ENCODE measurements around the gene MRPL50. TPM values are rescaled to one million over a fixed set of nuclear protein-coding genes. Genes with fewer than 3 reads are reported as not detected.

The MRPL50 gene
- polyA plus RNA-seq, 1 of the 3 experiments (the other 2 are of a cell fraction), result 6.3 TPM

DNA sequence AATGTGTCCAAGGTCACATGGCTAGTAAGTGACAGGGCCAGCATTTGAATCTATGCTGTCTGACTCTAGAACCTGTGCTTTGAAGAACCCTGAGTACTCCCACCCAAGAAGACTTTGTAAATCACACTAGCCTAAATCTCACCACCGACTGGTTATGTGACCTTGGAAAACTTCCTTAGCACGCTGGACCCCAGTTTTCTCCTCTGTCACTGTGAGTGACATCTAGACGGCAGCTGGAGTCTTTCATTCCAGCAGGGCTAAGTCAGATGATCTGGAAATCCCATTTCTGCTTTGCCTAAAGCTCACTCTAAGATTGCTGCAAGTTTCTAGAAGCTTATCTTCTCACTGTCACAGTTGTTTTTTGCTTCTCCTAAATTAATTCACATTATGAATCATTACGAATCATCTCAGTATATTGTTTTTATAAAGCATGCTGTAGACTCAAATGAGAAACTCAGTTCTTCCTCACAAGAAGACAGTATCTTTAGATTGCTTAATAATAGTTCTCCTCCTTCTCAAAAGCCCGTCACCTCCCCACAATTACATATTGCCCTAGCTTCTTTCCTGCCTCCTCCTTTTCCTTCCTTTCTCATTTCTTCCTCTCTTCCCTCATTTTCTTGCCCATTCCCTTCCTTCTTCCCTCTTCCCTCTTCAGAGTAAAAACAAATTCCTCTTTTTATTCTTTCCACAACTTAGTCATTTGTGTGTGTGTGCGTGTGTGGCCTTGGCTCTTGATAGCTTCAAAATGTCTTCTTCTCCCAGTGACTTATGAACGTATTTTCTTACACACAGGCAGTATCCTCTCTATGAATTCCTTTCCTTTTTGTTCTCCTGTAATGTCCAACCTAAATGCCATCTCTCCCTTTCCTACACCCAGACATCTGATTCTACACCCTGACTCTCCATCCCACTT lies 20.4 kb upstream of the MRPL50 start:
- no peak overlapping the region for H3K4me2 ChIP-seq
- no peaks in the 10 kb centered on the region for H3K9me2 ChIP-seq
- CTCF ChIA-PET, result interaction anchor here (0.7 to 1.2 kb wide), 3 partner anchors 9 to 70 kb away, joined by 3 read pairs; no protein-coding TSS in a partner anchor
- 0 out of 2 replicates have a peak overlapping the region, but pooled peaks have one; percentile 27 for H2AFZ ChIP-seq (ENCODE audit: low read depth)
- no peaks in the 10 kb centered on the region for H3K9me3 ChIP-seq
- POLR2A ChIA-PET, result no interaction called here
- no peak overlapping the region for H3K4me3 ChIP-seq (ENCODE audit: low read depth in 2 of 2, low read length in 1 of 2)
- no peaks in the 10 kb centered on the region for H3K79me2 ChIP-seq (ENCODE audit: insufficient read depth)
- H3K27me3 ChIP-seq (ENCODE audit: insufficient read depth), result no peaks in the 10 kb centered on the region
- H3K9ac ChIP-seq, result no peak overlapping the region
- H3K4me1 ChIP-seq (ENCODE audit: control insufficient read depth in 1 of 2, insufficient read depth in 2 of 2, low read depth in 1 of 2, low read length in 1 of 2), result no peaks in the 10 kb centered on the region
- TF ChIP-seq RCOR1 (IDR thresholded peaks at IDR 0.05; ENCODE audit: low read length), result no peak
- TF ChIP-seq FOSL2 (IDR thresholded peaks at IDR 0.05; ENCODE audit: borderline replicate concordance, low read depth), result peak; percentile 19; the same call in 1 of the 2 replicates
- H3K27ac ChIP-seq (ENCODE audit: low read depth in 2 of 2, low read length in 1 of 2), result peak overlapping the region in 1 of 2 experiments; percentile 30; a peak in 2 of 4 replicates
- WGBS (ENCODE audit: low lambda C conversion rate), result 49% methylated on average over 7 of the region's 7 CpGs
- H3F3A ChIP-seq (replicated peaks; ENCODE audit: insufficient read depth), result peaks cover 6% of the 10 kb centered on the region
- no peaks in the 10 kb centered on the region for H4K20me1 ChIP-seq (ENCODE audit: insufficient read depth)
- no peak for DNase-seq
- H3K36me3 ChIP-seq (replicated peaks in 1 of 2; ENCODE audit: control insufficient read depth in 1 of 2, insufficient read depth in 2 of 2, low read length in 1 of 2), result no peaks in the 10 kb centered on the region

DNA sequence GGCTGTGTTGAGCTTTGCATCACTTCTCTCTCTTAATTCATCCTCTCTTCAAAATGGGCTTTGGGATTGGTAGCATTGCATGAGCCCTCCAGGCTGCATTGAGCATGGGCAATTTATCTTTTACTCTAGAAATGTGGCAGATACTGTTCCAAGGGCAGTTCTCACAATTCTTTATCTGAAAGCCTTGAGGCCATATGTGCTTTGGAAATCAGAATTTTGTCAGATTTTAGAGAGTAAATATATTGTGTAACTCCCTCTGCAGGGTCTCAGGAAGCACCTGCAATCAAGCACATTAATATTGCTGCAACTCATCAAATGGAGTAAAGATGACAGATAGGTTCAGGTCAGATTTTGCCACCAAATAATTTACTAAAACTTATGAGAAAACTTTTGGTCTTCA lies 19.6 kb upstream of the MRPL50 start:
- DNase-seq, result no peak
- no peaks in the 10 kb centered on the region for H3K9me3 ChIP-seq
- no peak overlapping the region for H3K4me3 ChIP-seq (ENCODE audit: low read depth in 2 of 2, low read length in 1 of 2)
- TF ChIP-seq EZH2phosphoT487 (IDR thresholded peaks at IDR 0.05; ENCODE audit: borderline replicate concordance, low read depth) (no peak), EP300 (IDR thresholded peaks at IDR 0.05; ENCODE audit: borderline replicate concordance in 1 of 2, low read depth in 1 of 2, low read length in 1 of 2) (no peak), MEF2A (IDR thresholded peaks at IDR 0.05; ENCODE audit: borderline replicate concordance, low read depth) (no peak), FOXM1 (IDR thresholded peaks at IDR 0.05; ENCODE audit: low read depth) (no peak), MXI1 (IDR thresholded peaks at IDR 0.05; ENCODE audit: low read depth, low read length) (no peak), RXRA (IDR thresholded peaks at IDR 0.05; ENCODE audit: borderline replicate concordance, low read depth) (no peak), YY1 (IDR thresholded peaks at IDR 0.05; ENCODE audit: low read depth) (no peak), ELF1 (IDR thresholded peaks at IDR 0.05) (no peak)
- TF ChIP-seq, protein P1, sequence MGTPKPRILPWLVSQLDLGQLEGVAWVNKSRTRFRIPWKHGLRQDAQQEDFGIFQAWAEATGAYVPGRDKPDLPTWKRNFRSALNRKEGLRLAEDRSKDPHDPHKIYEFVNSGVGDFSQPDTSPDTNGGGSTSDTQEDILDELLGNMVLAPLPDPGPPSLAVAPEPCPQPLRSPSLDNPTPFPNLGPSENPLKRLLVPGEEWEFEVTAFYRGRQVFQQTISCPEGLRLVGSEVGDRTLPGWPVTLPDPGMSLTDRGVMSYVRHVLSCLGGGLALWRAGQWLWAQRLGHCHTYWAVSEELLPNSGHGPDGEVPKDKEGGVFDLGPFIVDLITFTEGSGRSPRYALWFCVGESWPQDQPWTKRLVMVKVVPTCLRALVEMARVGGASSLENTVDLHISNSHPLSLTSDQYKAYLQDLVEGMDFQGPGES (IDR thresholded peaks at IDR 0.05; ENCODE audit: low read depth, low read length), result no peak
- TF ChIP-seq, protein P2, sequence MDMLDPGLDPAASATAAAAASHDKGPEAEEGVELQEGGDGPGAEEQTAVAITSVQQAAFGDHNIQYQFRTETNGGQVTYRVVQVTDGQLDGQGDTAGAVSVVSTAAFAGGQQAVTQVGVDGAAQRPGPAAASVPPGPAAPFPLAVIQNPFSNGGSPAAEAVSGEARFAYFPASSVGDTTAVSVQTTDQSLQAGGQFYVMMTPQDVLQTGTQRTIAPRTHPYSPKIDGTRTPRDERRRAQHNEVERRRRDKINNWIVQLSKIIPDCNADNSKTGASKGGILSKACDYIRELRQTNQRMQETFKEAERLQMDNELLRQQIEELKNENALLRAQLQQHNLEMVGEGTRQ (IDR thresholded peaks at IDR 0.05; ENCODE audit: borderline replicate concordance, low read depth, low read length), result no peak
- TF ChIP-seq, protein P3, sequence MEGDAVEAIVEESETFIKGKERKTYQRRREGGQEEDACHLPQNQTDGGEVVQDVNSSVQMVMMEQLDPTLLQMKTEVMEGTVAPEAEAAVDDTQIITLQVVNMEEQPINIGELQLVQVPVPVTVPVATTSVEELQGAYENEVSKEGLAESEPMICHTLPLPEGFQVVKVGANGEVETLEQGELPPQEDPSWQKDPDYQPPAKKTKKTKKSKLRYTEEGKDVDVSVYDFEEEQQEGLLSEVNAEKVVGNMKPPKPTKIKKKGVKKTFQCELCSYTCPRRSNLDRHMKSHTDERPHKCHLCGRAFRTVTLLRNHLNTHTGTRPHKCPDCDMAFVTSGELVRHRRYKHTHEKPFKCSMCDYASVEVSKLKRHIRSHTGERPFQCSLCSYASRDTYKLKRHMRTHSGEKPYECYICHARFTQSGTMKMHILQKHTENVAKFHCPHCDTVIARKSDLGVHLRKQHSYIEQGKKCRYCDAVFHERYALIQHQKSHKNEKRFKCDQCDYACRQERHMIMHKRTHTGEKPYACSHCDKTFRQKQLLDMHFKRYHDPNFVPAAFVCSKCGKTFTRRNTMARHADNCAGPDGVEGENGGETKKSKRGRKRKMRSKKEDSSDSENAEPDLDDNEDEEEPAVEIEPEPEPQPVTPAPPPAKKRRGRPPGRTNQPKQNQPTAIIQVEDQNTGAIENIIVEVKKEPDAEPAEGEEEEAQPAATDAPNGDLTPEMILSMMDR (IDR thresholded peaks at IDR 0.05), result no peak
- TF ChIP-seq, protein P4, sequence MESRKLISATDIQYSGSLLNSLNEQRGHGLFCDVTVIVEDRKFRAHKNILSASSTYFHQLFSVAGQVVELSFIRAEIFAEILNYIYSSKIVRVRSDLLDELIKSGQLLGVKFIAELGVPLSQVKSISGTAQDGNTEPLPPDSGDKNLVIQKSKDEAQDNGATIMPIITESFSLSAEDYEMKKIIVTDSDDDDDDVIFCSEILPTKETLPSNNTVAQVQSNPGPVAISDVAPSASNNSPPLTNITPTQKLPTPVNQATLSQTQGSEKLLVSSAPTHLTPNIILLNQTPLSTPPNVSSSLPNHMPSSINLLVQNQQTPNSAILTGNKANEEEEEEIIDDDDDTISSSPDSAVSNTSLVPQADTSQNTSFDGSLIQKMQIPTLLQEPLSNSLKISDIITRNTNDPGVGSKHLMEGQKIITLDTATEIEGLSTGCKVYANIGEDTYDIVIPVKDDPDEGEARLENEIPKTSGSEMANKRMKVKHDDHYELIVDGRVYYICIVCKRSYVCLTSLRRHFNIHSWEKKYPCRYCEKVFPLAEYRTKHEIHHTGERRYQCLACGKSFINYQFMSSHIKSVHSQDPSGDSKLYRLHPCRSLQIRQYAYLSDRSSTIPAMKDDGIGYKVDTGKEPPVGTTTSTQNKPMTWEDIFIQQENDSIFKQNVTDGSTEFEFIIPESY (IDR thresholded peaks at IDR 0.05; ENCODE audit: borderline replicate concordance, low read depth), result no peak
- no peaks in the 10 kb centered on the region for H3K4me1 ChIP-seq (ENCODE audit: control insufficient read depth in 1 of 2, insufficient read depth in 2 of 2, low read depth in 1 of 2, low read length in 1 of 2)
- ChIA-PET CTCF (interaction anchor here (1.2 kb wide), 1 partner anchor 10 kb away, joined by 3 read pairs; no protein-coding TSS in a partner anchor), POLR2A (no interaction called here)
- no peaks in the 10 kb centered on the region for H3K36me3 ChIP-seq (replicated peaks in 1 of 2; ENCODE audit: control insufficient read depth in 1 of 2, insufficient read depth in 2 of 2, low read length in 1 of 2)
- H3K27ac ChIP-seq (ENCODE audit: low read depth in 2 of 2, low read length in 1 of 2), result no peak overlapping the region; a peak in 1 of 4 replicates
- H3K4me2 ChIP-seq, result no peak overlapping the region
- no peaks in the 10 kb centered on the region for H3K27me3 ChIP-seq (ENCODE audit: insufficient read depth)
- H3F3A ChIP-seq (replicated peaks; ENCODE audit: insufficient read depth), result peaks cover 6% of the 10 kb centered on the region
- H3K9ac ChIP-seq, result no peak overlapping the region
- no peaks in the 10 kb centered on the region for H4K20me1 ChIP-seq (ENCODE audit: insufficient read depth)
- no peaks in the 10 kb centered on the region for H3K79me2 ChIP-seq (ENCODE audit: insufficient read depth)
- no peak overlapping the region for H2AFZ ChIP-seq (ENCODE audit: low read depth)
- no peaks in the 10 kb centered on the region for H3K9me2 ChIP-seq
